ENCODE measurements around the gene MXD1.

MXD1 gene

DNA sequence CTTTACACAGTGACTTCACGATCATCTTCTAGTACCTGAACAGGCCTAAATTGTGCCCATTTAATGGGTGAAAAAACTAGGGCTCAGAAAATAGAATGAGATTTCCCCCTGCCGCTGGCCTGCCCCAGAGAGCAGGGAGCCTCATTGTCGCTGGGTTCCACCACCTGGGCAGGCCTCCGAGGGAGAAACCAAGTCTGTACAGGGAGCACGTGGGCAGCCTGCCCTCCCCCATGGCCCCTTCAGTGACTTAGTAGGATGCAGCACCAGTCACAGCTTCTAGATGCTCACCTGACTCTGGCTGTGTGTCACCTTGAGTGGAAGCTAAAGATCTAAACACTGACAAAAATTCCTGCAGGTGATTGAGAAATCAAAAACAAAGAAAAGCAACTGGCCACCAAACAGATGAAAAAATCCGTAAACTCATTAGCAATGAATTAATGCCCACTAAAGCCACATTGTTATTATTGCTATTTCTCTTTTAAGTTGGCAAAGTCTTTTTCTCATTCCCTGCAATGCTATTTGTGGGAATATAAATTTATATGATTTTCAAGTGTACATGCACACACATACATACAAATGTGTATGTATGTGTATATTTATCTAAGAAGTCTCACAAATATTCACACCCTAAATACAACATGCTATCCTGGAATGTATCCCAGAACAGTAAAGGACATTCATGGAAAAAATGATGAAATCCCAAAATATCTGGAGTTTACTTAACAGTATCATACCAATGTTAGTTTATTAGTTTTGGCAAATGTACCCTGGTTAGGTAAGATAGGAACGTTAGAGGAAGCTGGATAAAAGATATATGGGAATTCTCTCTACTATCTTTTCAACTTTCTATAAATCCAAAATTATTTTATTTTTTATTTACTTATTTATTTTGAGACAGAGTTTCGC lies 65.2 kb downstream of the MXD1 start:
- no peak for DNase-seq

GRCh38 chr2:69983392-69983966 lies 68.6 kb downstream of the MXD1 start:
- no peak for DNase-seq

GRCh38 chr2:69985216-69985615 lies 70.3 kb downstream of the MXD1 start:
- no peak for DNase-seq

DNA sequence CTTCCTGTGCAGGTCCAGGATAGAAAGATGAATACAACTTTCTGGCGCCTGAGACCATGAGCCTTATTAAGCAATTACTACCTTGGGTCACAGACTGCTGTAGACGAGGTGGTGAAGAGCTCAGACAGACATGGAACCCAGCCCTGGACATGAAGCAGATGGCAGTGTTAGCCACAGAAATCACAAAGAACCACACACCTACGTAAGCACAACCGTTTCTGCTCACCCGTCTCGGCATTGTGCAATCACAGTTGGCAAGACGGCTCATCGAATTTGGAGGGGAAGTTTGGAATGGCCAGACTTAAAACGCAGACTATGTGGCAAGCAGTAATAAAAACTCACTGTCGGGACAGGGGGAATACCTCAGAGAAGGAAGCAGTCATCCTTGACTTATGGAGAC lies 70.8 kb downstream of the MXD1 start:
- peak; percentile 14 to 75 for DNase-seq

GRCh38 chr2:69986691-69987090 lies 71.8 kb downstream of the MXD1 start:
- DNase-seq = no peak

- no peak for DNase-seq
Observed at GRCh38 chr2:69988086-69988635, 73.3 kb downstream of the MXD1 start.

- DNase-seq = no peak
Observed at GRCh38 chr2:69989009-69989408, 74.1 kb downstream of the MXD1 start.

GRCh38 chr2:69989441-69990105 lies 74.7 kb downstream of the MXD1 start:
- DNase-seq = no peak
